Fibroblast of the aortic adventitia (primary cell): ENCODE results near the gene TMEM140. TPM values are rescaled to one million over a fixed set of nuclear protein-coding genes. Genes with fewer than 3 reads are reported as not detected.

Source experiments
- DNase-seq: peaks from one replicate; pipeline ENCODE4 v3.0.0-alpha.2; 2010; ENCODE audit warnings: low read depth
- H3K4me3 ChIP-seq: 2 replicates; pipeline ENCODE4 v1.5.1; 2011; ENCODE audit warnings: low read depth, mild to moderate bottlenecking, control low read depth, low read length, moderate library complexity
- total RNA-seq: library from RNA; depleted of rRNA; stranded (reverse); fragments of >200 nt; gene quantifications from 2 replicates; pipeline ENCODE4 v1.2.3, GENCODE V29; 2012; ENCODE audit warnings: low replicate concordance
- TF ChIP-seq, protein P1 (sequence below): IDR thresholded peaks from 2 replicates; pipeline ENCODE4 v1.5.1; 2011; ENCODE audit warnings: mild to moderate bottlenecking, low read length, control low read depth, inconsistent platforms; ENCODE audit not compliant: insufficient read depth

The TMEM140 gene
- total RNA-seq, 1 donor = 9.7 TPM

DNA sequence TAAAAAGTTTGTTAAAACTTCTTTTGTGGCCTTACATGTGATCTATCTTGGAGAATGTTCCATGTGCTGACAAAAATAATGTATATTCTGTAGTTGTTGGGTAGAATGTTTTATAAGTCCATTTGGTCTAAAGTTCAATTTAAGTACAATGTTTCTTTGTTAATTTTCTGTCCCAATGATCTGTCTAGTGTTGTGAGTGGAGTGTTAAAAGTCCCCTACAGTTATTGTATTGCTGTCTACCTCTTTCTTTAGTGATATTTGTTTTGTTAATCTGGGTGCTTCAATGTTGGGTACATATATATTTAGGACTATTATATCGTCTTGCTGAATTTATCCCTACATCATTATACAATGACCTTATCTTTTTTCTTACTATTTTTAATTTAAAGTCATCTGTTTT lies 6.9 kb downstream of the TMEM140 start:
- H3K4me3 ChIP-seq = no peak overlapping the region
- TF ChIP-seq, protein P1, sequence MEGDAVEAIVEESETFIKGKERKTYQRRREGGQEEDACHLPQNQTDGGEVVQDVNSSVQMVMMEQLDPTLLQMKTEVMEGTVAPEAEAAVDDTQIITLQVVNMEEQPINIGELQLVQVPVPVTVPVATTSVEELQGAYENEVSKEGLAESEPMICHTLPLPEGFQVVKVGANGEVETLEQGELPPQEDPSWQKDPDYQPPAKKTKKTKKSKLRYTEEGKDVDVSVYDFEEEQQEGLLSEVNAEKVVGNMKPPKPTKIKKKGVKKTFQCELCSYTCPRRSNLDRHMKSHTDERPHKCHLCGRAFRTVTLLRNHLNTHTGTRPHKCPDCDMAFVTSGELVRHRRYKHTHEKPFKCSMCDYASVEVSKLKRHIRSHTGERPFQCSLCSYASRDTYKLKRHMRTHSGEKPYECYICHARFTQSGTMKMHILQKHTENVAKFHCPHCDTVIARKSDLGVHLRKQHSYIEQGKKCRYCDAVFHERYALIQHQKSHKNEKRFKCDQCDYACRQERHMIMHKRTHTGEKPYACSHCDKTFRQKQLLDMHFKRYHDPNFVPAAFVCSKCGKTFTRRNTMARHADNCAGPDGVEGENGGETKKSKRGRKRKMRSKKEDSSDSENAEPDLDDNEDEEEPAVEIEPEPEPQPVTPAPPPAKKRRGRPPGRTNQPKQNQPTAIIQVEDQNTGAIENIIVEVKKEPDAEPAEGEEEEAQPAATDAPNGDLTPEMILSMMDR = no peak

DNA sequence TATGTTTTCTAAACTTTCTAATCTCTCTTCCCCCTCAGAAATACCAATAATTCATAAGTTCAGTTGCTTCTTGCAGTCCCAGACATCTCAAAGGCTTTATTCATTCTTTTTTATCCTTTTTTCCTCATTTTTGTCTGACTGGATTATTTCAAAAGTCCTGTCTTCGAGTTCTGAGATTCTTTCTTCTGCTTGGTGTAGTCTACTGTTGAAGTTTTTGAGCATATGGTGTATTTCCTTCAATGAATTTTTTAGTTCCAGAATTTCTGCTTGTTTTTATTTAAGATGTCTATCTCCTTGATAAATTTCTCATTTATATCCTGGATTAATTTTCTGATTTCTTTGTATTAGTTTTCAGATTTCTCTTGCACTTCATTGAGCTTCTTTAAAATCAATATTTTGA lies 8.4 kb downstream of the TMEM140 start:
- DNase-seq = no peak
- TF ChIP-seq, protein P1 = no peak
- no peak overlapping the region for H3K4me3 ChIP-seq

More for the DNA sequence above, 6.9 kb downstream of the TMEM140 start:
- DNase-seq = no peak

DNA sequence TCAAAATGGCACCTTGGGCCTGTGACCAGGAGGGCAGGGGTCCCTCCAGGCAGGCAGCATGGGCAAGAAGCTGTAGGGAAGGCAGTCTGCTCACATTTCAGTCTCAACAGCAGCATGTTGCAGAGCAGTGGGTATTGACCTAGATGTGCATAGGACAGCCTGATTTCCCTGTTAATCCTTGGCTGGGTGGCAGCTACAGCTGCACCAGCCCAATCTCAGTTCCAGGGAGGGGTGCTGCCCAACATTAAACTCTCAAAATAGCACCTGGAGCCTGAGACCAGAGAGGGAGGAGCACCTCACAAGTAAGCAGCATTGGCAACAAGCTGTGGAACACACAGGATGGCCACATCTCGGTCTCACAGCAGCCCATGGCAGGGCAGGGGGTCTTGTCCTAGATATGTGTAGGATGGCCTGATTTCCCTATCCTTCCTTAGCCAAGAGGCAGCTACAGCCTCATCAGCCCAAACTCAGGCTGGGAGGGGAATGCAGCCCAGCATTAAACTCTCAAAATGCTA lies 10.3 kb downstream of the TMEM140 start:
- DNase-seq = no peak
- no peak overlapping the region for H3K4me3 ChIP-seq
- TF ChIP-seq, protein P1 = no peak

DNA sequence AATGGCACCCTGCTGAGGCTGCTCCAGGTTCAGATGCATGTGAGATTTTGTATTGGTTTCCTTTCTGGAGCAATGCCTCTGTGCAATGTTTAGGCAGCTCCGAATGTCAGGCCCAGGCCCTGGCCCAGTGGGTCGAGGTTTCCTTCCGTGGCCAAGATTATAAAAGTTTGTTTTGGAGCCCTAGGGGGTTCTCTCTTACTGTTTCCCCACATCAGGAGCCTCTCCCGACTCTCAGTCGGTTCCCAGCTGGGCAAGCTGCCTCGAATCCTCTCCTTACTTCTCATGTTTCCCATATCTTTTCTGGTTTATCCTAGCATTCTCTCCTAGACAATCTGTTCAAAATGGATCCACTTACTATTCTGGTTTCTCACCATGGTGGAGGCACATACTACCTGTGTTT lies 11.0 kb downstream of the TMEM140 start:
- no peak for DNase-seq
- TF ChIP-seq, protein P1 = no peak
- H3K4me3 ChIP-seq = no peak overlapping the region

DNA sequence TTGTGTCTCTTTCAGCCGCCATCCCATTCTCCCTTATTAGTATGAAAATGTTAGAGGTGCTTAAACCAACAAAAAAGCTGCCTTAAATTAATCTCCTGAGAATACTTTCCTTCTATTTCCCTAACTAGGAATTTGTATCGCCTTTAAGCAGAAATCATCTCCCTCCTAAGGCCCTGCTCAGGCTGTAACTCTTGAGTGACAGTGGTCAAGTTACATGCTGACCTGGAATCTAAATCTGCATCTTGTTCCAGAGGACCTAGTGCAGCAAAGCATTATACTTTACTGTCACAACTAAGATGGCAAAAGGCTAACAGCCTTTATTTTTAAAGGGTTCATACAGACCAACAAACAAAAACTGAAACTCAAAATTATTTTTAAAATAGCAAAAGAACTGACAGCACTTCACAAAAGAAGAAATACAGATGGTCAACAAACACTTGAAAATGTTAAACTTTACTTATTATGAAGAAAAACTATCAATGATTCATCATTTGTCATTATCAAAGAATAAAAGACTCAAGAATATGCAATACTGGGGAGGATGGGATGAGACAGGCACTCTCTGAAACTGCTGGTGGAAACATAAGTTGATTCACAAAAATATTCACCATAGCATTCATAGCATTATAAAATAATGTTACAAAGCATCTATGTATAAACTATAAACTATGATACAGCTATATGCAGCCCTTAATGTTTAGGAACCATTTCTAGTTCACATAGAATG lies 11.7 kb downstream of the TMEM140 start:
- no peak overlapping the region for H3K4me3 ChIP-seq
- TF ChIP-seq, protein P1 = no peak
- DNase-seq = peak; percentile 24

DNA sequence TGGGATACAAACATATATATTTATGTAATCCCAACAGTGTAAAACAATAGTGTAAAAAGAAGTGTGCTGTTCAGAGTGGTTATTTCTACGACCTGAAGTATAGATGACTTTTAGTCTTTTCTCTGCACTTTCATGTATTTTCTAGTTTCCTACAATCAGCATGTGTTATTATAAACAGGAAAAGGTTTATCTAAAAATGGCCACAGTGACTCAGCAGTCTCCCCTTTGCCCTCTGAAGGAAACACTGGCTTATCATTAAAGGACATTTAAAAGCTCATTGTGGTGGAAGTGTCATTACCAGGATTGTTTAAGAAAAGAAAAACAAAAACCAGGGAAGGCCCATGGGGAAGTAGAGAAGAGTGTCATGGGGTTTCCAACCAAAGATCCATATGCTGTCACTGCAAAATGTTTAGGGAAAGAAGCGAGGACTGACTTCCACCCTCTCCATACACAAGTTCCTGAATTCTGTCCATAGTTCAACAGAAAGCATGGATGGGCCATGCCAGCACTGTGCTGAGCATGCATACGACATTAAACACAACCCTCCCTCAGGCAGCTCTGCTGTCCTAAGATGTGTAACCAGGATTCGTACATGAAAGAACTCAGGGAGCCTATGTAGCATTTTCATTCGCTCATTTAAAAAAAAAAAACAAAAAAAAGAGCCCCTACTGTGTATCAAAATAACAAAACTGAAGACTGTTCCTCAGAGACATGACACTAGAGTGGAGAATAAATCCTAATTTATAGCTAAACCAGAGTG lies 12.4 kb downstream of the TMEM140 start:
- TF ChIP-seq, protein P1 = no peak
- DNase-seq = peak; percentile 61
- no peak overlapping the region for H3K4me3 ChIP-seq
